GM10266 (cell line): Measurements from ENCODE around the gene PKD1.
A peak's percentile ranks its signal among the peaks of the same experiment; 100 is the strongest.

Source experiments
- DNase-seq: peaks from one replicate; pipeline ENCODE4 v3.0.0; 2012; ENCODE audit errors: extremely low spot score
- TF ChIP-seq, protein P1 (sequence below): IDR thresholded peaks from 2 replicates; pipeline ENCODE4 v1.5.1; 2012; ENCODE audit warnings: mild to moderate bottlenecking, low read depth; ENCODE audit not compliant: control insufficient read depth, insufficient read depth; ENCODE audit errors: missing control alignments

PKD1 gene

DNA sequence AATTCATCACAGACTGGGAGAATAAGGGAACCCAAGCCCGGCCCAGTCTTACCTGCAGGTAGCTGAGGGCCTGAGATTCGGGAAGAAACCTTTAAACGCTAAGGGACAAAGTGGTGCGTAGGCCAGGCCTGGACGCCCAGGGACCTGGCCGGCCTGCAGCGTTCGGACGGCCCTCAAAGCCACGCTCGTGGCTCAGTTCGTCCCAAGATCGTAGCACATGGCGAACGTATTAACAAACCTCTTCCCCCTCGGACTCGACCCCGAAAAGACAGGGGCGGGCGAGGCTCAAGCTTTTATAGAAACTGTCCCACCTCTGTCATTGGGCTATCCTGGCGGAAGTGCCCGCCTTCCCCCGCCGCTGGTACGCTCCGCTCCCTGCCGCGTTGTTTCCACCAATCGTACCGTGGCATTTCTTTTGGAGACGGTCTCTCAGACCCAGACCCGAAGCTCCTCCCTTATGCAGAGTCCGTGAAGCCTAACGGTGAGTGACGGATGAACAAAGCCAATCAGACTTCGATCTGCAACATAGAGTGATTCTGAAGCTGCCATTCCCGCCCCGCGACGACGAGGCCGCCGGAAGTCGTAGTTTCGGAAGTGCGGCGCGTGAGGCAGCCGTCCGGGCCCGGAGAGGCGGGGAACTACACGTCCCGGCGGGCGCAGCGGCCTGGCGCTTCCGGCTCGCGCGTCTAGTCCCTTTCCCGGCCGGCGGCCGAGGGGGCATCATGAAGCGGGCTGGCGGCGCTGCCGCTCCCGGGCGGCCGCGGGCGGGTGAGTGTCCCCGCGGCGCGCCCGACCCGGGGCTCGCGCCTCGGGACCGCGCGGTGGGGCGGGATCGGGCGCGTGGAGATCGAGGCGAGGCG lies 19.6 kb upstream of the PKD1 start, which contains the start of gene TRAF7:
Gene TRAF7 (plus strand): TSS at position 692 of the 860 bp plus-strand sequence. CDS start 8,139 bp downstream, outside the sequence.
- peak; percentile 100 for DNase-seq
- TF ChIP-seq, protein P1, sequence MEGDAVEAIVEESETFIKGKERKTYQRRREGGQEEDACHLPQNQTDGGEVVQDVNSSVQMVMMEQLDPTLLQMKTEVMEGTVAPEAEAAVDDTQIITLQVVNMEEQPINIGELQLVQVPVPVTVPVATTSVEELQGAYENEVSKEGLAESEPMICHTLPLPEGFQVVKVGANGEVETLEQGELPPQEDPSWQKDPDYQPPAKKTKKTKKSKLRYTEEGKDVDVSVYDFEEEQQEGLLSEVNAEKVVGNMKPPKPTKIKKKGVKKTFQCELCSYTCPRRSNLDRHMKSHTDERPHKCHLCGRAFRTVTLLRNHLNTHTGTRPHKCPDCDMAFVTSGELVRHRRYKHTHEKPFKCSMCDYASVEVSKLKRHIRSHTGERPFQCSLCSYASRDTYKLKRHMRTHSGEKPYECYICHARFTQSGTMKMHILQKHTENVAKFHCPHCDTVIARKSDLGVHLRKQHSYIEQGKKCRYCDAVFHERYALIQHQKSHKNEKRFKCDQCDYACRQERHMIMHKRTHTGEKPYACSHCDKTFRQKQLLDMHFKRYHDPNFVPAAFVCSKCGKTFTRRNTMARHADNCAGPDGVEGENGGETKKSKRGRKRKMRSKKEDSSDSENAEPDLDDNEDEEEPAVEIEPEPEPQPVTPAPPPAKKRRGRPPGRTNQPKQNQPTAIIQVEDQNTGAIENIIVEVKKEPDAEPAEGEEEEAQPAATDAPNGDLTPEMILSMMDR = no peak

DNA sequence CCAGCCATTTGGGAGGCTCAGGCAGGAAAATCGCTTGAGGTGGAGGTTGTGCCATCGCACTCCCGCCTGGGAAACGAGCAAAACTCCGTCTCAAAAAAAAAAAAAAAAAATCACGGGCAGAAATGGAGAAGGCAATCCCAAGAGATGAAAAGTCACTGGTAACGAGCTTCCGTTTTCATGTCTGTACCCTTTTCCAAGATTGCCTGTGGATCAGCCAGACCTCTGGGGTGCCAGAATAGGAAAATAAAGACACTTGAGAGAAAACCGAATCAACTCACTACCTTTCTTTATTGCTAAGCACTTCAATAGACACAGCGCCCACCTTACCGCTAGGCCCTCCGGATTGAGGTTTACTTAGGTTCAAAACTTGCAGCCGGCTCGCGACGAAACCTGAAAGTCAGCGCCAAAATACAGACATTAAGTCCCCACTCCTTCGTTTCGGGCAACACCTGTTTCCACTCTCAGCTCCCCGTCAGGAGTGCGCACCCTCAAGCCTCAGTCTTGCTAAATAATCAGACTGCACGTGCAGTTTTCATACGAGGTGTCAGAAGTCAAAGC lies 18.9 kb upstream of the PKD1 start:
- TF ChIP-seq, protein P1 = no peak
- no peak for DNase-seq

DNA sequence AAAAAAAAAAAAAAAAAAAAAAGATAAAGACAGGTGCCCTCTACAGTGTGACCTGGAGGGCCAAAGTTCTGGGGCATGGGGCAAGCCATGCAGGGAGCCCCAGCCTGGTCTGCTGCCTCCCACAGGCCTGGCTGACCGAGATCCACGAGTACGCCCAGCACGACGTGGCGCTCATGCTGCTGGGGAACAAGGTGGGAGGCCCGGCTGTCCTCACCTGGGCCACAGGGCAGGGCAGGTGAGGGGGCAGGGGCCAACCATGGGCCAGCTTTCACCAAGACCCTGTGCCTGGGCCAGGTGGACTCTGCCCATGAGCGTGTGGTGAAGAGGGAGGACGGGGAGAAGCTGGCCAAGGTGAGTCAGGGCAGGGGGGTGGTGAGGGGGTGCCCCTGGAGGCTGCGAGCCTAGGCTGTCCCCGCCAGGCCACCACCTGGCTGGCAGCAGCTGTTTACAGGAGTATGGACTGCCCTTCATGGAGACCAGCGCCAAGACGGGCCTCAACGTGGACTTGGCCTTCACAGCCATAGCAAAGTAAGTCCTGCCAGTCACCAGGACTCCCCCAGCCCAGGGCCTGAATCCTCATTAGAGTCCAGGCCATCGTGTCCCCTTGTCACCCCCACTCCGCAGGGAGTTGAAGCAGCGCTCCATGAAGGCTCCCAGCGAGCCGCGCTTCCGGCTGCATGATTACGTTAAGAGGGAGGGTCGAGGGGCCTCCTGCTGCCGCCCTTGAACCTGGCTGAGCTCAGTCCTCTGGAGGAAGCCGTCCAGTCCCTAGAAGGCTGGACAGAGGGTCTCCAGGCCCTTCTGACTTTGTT lies 17.2 kb upstream of the PKD1 start:
- no peak for DNase-seq
- TF ChIP-seq, protein P1 = peak; percentile 22

DNA sequence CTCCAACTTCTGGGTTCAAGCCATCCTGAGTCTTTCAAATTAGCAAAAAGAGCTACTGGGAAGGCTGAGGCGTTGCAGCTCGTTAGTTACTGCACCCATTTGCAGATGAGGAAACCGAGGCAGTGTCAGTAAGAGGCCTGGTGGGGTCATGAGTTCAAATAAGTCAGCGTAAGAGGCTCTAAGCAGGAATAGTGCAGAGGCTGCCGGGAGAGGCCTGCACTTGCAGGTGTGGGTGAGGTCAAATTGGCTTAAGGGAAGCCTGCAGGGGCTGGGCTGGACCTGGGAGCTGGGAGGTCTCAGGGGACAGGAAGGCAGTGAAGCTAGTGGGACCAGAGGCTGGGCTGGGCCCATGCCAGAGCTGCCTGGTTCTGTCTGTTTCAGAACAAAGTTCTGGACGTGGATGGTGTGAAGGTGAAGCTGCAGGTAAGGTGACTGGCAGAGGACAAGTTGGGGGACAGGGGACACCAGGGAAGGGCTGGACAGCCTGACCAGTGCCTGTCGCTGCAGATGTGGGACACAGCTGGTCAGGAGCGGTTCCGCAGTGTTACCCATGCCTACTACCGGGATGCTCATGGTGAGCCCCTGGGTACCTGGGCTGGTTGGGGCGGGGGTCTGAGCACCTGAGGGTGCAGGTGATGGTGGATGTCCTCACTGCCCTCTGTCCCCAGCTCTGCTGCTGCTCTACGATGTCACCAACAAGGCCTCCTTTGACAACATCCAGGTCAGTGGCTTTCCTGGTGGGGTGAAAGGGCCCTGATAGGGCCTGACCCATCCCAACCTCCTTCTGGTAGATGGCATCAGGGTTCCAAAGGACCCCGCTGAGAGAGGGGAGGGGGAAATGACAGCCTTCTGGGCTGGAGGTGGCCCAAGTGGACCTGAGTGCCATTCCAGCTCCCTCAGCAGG lies 15.7 kb upstream of the PKD1 start:
- TF ChIP-seq, protein P1 = no peak
- no peak for DNase-seq

DNA sequence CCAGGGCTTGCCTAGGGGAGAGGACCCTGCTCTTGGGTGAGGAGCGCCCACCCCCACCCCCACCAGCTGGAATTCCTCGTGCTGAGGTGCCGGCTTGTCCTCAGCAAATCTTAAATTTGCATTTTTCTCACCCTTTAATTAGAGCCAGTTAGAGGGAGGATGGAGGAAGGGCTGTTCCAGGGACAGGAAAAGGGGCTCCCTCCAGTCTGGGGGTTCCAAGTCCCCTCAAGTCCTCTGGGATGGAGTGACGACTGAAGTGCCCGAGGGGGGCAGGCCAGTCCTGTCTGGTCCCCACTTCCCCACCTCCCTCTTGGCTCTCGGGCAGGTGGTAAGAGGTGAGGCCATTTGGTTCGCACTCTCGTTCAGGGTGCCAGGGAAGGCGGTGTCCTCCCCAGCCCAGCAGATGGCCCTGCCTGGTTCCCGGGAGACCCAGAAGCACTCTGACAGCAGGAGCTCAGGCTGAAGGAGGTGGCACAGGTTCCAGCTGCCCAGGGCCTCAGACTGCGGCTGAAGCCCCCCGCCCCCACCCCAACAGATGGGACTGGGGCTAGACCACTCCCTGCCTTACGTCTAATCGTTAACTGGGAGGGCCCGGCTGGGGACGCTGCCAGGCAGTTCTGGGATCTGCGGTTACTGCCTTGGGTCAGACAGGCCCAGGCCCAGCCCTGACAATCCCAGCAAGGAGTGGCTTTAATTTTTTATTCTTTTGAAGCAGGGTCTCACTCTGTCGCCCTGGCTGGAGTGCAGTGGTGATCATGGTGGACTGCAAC lies 14.9 kb upstream of the PKD1 start:
- TF ChIP-seq, protein P1 = no peak
- no peak for DNase-seq
